ENCODE measurements around the gene CNTNAP5. TPM values are rescaled to one million over a fixed set of nuclear protein-coding genes. Genes with fewer than 3 reads are reported as not detected.

Gene CNTNAP5
- total RNA-seq, 1 experiment from 2014 or later = 0.48 TPM

- no peak overlapping the region for H4K91ac ChIP-seq (ENCODE audit: insufficient read length, low read depth, low read length)
- no peak overlapping the region for H2BK120ac ChIP-seq (ENCODE audit: low read depth, low read length, poor library complexity, severe bottlenecking)
- H3K27me3 Mint-ChIP-seq (ENCODE audit: low read depth) = no peaks in the 10 kb centered on the region
- H3K27me3 ChIP-seq (ENCODE audit: insufficient read depth, low read length) = no peaks in the 10 kb centered on the region
- no peaks in the 10 kb centered on the region for H3K23me2 ChIP-seq (ENCODE audit: insufficient read length, low read depth, low read length, poor library complexity, severe bottlenecking)
- H3T11ph ChIP-seq (ENCODE audit: low read length) = no peak overlapping the region
- no peak overlapping the region for H4K8ac ChIP-seq (replicated peaks; ENCODE audit: insufficient read length, low read depth, low read length)
- no peak for TF ChIP-seq CTCF (conservative IDR thresholded peaks at IDR 0.05)
- DNase-seq = no peak
- no peak overlapping the region for H2AFZ ChIP-seq (ENCODE audit: low read length)
- WGBS (ENCODE audit: extremely low coverage, insufficient read length, low lambda C conversion rate) = no CpG with 5 or more reads among the region's 2 CpGs
- no peak overlapping the region for H2BK12ac ChIP-seq (ENCODE audit: insufficient read length, low read depth, low read length)
- peaks cover 37 to 38% of the 10 kb centered on the region in 2 experiments for H3K4me1 Mint-ChIP-seq
- no peak overlapping the region for H3K4me3 Mint-ChIP-seq
- no peak overlapping the region for H3K27ac ChIP-seq (ENCODE audit: insufficient read length, low read depth, low read length)
- H3K18ac ChIP-seq (ENCODE audit: insufficient read length, low read depth, low read length) = no peak overlapping the region
- no peaks in the 10 kb centered on the region for H3K79me2 ChIP-seq (ENCODE audit: insufficient read depth, low read length)
- no peaks in the 10 kb centered on the region for H3K79me1 ChIP-seq (ENCODE audit: insufficient read depth, low read depth, low read length, poor library complexity, severe bottlenecking)
- no peak overlapping the region for H2AK5ac ChIP-seq (ENCODE audit: insufficient read length, low read length)
- H3K9me3 ChIP-seq (ENCODE audit: control insufficient read depth, low read depth, low read length) = no peaks in the 10 kb centered on the region
- no peak overlapping the region for H3K4me2 ChIP-seq (ENCODE audit: insufficient read depth, insufficient read length, low read length)
- H3K4me1 ChIP-seq (ENCODE audit: insufficient read depth, low read length) = peaks cover 10% of the 10 kb centered on the region; the same call in 1 of the 2 replicates
- H3K9ac ChIP-seq (ENCODE audit: extremely low read depth, insufficient read length, low read length) = no peak overlapping the region
- no peak overlapping the region for H2BK20ac ChIP-seq (ENCODE audit: low read depth, low read length, poor library complexity, severe bottlenecking)
- no peaks in the 10 kb centered on the region; a peak in 1 of 5 replicates for H3K9me3 Mint-ChIP-seq
- H3K23ac ChIP-seq (ENCODE audit: insufficient read length, low read depth, low read length) = no peak overlapping the region
- no peak overlapping the region for H4K5ac ChIP-seq (ENCODE audit: insufficient read length, low read depth, low read length)
- H3K56ac ChIP-seq (ENCODE audit: insufficient read length, low read depth, low read length) = no peak overlapping the region
- H2BK15ac ChIP-seq (ENCODE audit: low read depth, low read length) = no peak overlapping the region
- no peak overlapping the region for H3K4ac ChIP-seq (ENCODE audit: low read depth, low read length)
- H3K36me3 Mint-ChIP-seq (ENCODE audit: insufficient read depth in 1 of 3, low read depth in 3 of 3) = peaks cover 2 to 14% (median 3%) of the 10 kb centered on the region in 3 experiments; a peak in 4 of 7 replicates
- no peaks in the 10 kb centered on the region for H4K20me1 ChIP-seq (ENCODE audit: control insufficient read depth, insufficient read depth, insufficient read length)
- H2BK5ac ChIP-seq (ENCODE audit: insufficient read length, low read length) = no peak overlapping the region
- peak overlapping the region; percentile 61 to 94 (median 82); a peak in 6 of 7 replicates for H3K27ac Mint-ChIP-seq
- no peak overlapping the region for H3K14ac ChIP-seq (ENCODE audit: insufficient read depth, low read length)
Observed at GRCh38 chr2:124045894-124046293, 20.8 kb downstream of the CNTNAP5 start.
